ENCODE results near the gene USP7. TPM values are rescaled to one million over a fixed set of nuclear protein-coding genes. Genes with fewer than 3 reads are reported as not detected.
A peak's percentile ranks its signal among the peaks of the same experiment; 100 is the strongest.

The USP7 gene
- total and polyA plus RNA-seq, 4 donors = 13.7 to 85.6 (median 37.7) TPM

GRCh38 chr16:8925455-8925854 lies 38.3 kb downstream of the USP7 start:
- 93% methylated on average over 7 of the region's 7 CpGs for WGBS
- no peak overlapping the region for H3K27ac ChIP-seq (ENCODE audit: low read depth in 1 of 2, low read length in 2 of 2)
- peaks cover 4 to 43% (median 28%) of the 10 kb centered on the region in 4 donors for H3K36me3 ChIP-seq (ENCODE audit: control insufficient read depth in 4 of 4, insufficient read depth in 3 of 4, low read depth in 1 of 4, low read length in 3 of 4)

GRCh38 chr16:8924214-8924613 lies 39.5 kb downstream of the USP7 start:
- Histone ChIP-seq H3K4me1 (ENCODE audit: control insufficient read depth in 4 of 4, insufficient read depth in 4 of 4, low read length in 3 of 4) (peaks cover 0 to 17% (median 13%) of the 10 kb centered on the region in 4 donors), H3K36me3 (ENCODE audit: control insufficient read depth in 4 of 4, insufficient read depth in 3 of 4, low read depth in 1 of 4, low read length in 3 of 4) (peaks cover 2 to 44% (median 32%) of the 10 kb centered on the region in 4 donors), H3K27ac (ENCODE audit: low read depth in 1 of 2, low read length in 2 of 2) (peak overlapping the region; percentile 15 to 59), H3K9ac (ENCODE audit: low read depth in 1 of 2, low read length in 2 of 2) (no peak overlapping the region), H3K27me3 (ENCODE audit: control insufficient read depth in 4 of 4, insufficient read depth in 4 of 4, low read length in 3 of 4) (no peaks in the 10 kb centered on the region), H3K9me3 (ENCODE audit: control insufficient read depth in 4 of 4, low read length in 3 of 4) (no peaks in the 10 kb centered on the region), H3K4me3 (ENCODE audit: low read depth in 1 of 3, low read length in 3 of 3) (no peak overlapping the region)
- WGBS = 17% methylated on average over 4 of the region's 4 CpGs
- no peak for DNase-seq (ENCODE audit: low spot score)
- TF ChIP-seq RAD21 (IDR thresholded peaks at IDR 0.05) = peak; percentile 55 to 61
- TF ChIP-seq SP1 (IDR thresholded peaks at IDR 0.05) = peak; percentile 77
- TF ChIP-seq RXRA (IDR thresholded peaks at IDR 0.05) = peak; percentile 59 to 77
- no peak for TF ChIP-seq ATF3 (IDR thresholded peaks at IDR 0.05)
- peak; percentile 76 for TF ChIP-seq MAX (IDR thresholded peaks at IDR 0.05)
- peak; percentile 68 for TF ChIP-seq ZBTB33 (IDR thresholded peaks at IDR 0.05)
- peak; percentile 99 for TF ChIP-seq FOXA2 (IDR thresholded peaks at IDR 0.05)
- TF ChIP-seq CTCF (IDR thresholded peaks at IDR 0.05; ENCODE audit: low read depth, low read length, missing input control) = no peak
- peak; percentile 62 to 72 for TF ChIP-seq HNF4A (conservative IDR thresholded peaks at IDR 0.05)
- no peak for TF ChIP-seq YY1 (IDR thresholded peaks at IDR 0.05)

More at GRCh38 chr16:8925455-8925854, 38.3 kb downstream of the USP7 start:
- H3K4me1 ChIP-seq (ENCODE audit: control insufficient read depth in 4 of 4, insufficient read depth in 4 of 4, low read length in 3 of 4) = peaks cover 0 to 17% (median 13%) of the 10 kb centered on the region in 4 donors
- H3K9ac ChIP-seq (ENCODE audit: low read depth in 1 of 2, low read length in 2 of 2) = no peak overlapping the region
- DNase-seq (ENCODE audit: low spot score) = no peak
- H3K4me3 ChIP-seq (ENCODE audit: low read depth in 1 of 3, low read length in 3 of 3) = no peak overlapping the region
- H3K27me3 ChIP-seq (ENCODE audit: control insufficient read depth in 4 of 4, insufficient read depth in 4 of 4, low read length in 3 of 4) = no peaks in the 10 kb centered on the region
- no peak for TF ChIP-seq HNF4G (IDR thresholded peaks at IDR 0.05)
- TF ChIP-seq ZBTB33 (IDR thresholded peaks at IDR 0.05) = no peak
- no peak for TF ChIP-seq FOXA1 (IDR thresholded peaks at IDR 0.05)
- TF ChIP-seq TAF1 (conservative IDR thresholded peaks at IDR 0.05) = no peak
- no peak for TF ChIP-seq JUND (IDR thresholded peaks at IDR 0.05)
- TF ChIP-seq YY1 (IDR thresholded peaks at IDR 0.05) = no peak
- TF ChIP-seq REST (IDR thresholded peaks at IDR 0.05) = no peak
- no peak for TF ChIP-seq ATF3 (IDR thresholded peaks at IDR 0.05)
- no peak for TF ChIP-seq GABPA (IDR thresholded peaks at IDR 0.05 in 1 of 2, conservative IDR thresholded peaks at IDR 0.05 in 1 of 2)
- TF ChIP-seq HNF4A (conservative IDR thresholded peaks at IDR 0.05) = no peak
- TF ChIP-seq RXRA (IDR thresholded peaks at IDR 0.05) = no peak
- no peak for TF ChIP-seq NR2F2 (IDR thresholded peaks at IDR 0.05)
- TF ChIP-seq SP1 (IDR thresholded peaks at IDR 0.05) = no peak
- no peaks in the 10 kb centered on the region for H3K9me3 ChIP-seq (ENCODE audit: control insufficient read depth in 4 of 4, low read length in 3 of 4)
